ENCODE measurements around the gene NRP2.

NRP2 gene

GRCh38 chr2:205807229-205807628 is 124.9 kb downstream of the NRP2 start:
- DNase-seq (ENCODE audit: low read depth in 2 of 2) = no peak

DNA sequence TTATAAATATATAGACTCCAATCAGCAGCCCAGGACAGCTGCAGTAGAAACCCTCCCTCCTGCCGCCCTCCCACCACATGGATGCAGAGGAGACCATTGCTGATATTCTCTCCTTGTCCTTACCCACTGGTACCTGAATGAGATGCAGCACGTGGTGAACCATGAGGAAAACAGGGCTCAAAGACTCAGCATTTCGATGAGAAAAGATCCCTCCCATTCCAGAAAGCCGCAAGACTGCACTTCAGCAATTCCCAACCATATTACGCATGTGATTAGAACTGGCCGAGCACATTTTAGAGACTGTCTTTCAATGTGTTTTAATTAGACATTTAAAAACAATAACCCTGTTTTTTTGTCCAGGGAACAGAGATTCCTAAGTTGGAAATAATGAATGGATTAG is 125.5 kb downstream of the NRP2 start:
- DNase-seq (ENCODE audit: low read depth in 2 of 2) = no peak

GRCh38 chr2:205808486-205809121 is 126.3 kb downstream of the NRP2 start:
- DNase-seq (ENCODE audit: low read depth in 2 of 2) = no peak

- no peak for DNase-seq (ENCODE audit: low read depth in 2 of 2)
These were observed 129.1 kb downstream of the NRP2 start for GRCh38 chr2:205811387-205811786.

- no peak for DNase-seq (ENCODE audit: low read depth in 2 of 2)
These were observed 131.7 kb downstream of the NRP2 start for GRCh38 chr2:205814039-205814364.

DNA sequence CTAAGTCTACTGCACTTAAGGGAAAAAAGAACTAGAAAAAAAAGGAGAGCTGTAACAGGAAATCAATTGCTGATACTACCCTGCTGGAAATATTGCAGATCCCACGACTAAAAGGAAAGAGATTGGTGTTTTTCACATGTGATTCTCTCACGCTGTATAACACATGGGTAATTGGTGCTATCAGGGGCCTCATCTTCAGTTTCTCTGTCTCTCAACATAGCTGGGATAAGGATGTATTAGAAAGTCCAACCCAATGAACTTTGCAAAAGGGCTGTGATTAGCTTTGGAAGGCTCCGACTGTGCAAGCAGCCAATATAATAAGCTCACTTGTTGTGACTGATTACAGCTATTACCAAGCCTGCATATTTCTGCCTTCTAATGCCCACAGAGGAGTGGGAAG is 133.4 kb downstream of the NRP2 start:
- DNase-seq (ENCODE audit: low read depth in 2 of 2) = no peak

GRCh38 chr2:205816268-205816667 is 134.0 kb downstream of the NRP2 start:
- no peak for DNase-seq (ENCODE audit: low read depth in 2 of 2)

GRCh38 chr2:205822579-205822978 is 140.3 kb downstream of the NRP2 start:
- DNase-seq (ENCODE audit: low read depth in 2 of 2) = no peak

- no peak for DNase-seq (ENCODE audit: low read depth in 2 of 2)
These were observed 145.6 kb downstream of the NRP2 start for GRCh38 chr2:205827809-205828365.

- no peak for DNase-seq (ENCODE audit: low read depth in 2 of 2)
These were observed 151.6 kb downstream of the NRP2 start for GRCh38 chr2:205833864-205834263.

DNA sequence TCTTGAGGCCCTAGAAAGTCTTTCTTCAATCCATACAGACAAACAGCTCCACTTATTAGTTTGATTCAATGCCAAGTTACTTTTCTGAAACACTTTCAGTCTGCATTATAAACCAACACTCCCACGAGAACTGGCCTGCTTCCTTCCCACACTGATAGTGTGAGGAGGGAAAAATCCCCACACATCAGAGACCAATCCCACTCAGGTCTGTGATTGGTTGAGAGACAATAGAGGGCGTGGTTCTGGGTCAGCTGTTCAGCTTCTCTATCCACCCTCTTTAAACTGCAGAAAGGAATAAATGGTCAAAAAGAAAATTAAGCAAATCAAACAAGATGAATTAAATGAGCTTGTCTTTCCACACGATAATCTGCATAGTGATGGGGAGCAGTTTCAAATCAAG is 152.5 kb downstream of the NRP2 start:
- DNase-seq (ENCODE audit: low read depth in 2 of 2) = no peak

- no peak for DNase-seq (ENCODE audit: low read depth in 2 of 2)
These were observed 153.0 kb downstream of the NRP2 start for GRCh38 chr2:205835251-205835791.

- no peak for DNase-seq (ENCODE audit: low read depth in 2 of 2)
These were observed 153.6 kb downstream of the NRP2 start for GRCh38 chr2:205835923-205836322.

DNA sequence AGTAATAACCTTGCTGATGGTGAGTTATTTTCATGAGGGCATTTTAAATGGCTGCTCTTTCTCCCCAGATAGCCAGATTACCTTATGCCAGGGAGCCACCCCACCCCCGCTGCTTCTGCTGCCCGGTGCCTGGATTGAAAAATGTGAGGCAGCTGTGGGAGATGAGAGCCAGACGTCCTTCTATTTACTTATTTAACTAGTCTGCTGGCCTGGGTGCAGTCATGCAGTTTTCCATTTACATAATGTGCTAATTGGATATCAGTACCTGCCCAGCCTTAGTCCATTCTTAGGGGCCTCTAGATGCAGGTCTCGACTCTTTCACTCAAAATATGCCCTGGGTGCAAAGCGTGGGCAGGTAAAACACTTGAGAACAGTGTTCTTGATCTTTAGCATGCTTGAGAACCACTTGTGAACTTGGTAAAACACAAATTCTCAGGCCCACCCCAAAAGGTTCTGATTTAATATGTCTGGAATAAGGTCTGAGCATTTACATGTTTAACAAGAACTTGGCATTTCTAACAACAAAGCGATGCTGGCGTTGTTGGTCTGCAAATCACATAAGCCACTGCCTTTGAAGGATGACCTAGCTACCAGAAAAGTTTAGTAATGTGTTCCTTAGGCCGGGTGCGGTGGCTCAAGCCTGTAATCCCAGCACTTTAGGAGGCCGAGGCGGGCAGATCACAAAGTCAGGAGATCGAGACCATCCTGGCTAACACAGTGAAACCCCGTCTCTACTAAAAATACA is 154.3 kb downstream of the NRP2 start:
- no peak for DNase-seq (ENCODE audit: low read depth in 2 of 2)

- DNase-seq (ENCODE audit: low read depth in 2 of 2) = no peak
These were observed 155.4 kb downstream of the NRP2 start for GRCh38 chr2:205837663-205838062.

GRCh38 chr2:205845446-205845845 is 163.1 kb downstream of the NRP2 start:
- no peak for DNase-seq (ENCODE audit: low read depth in 2 of 2)

Data from stimulated activated CD8-positive, alpha-beta memory T cell treated with anti-CD3 and anti-CD28 coated beads, Interleukin-15, amount 100 ng/mL, for 4 hours (primary cell).